ENCODE measurements around the gene KCNJ5. TPM values are rescaled to one million over a fixed set of nuclear protein-coding genes. Genes with fewer than 3 reads are reported as not detected.

Gene KCNJ5
- polyA plus RNA-seq, 2 of the 4 experiments (the other 2 are of a cell fraction): 0.04 TPM; not detected in 1

GRCh38 chr11:128856241-128856640 lies 34.9 kb upstream of the KCNJ5 start:
- Histone ChIP-seq H3K4me2 (no peak overlapping the region), H3K4me3 (no peak overlapping the region), H3K27ac (no peak overlapping the region), H3K4me1 (no peaks in the 10 kb centered on the region), H3K9me3 (no peaks in the 10 kb centered on the region)
- FAIRE-seq (no peak), DNase-seq (ENCODE audit: low read depth in 1 of 2, low spot score in 1 of 2) (no peak), ATAC-seq (no peak)
- ChIA-PET CTCF (interaction anchor here (0.6 to 1.2 kb wide), 3 partner anchors 25 to 699 kb away, joined by 3 to 4 read pairs (median 3); no protein-coding TSS in a partner anchor), POLR2A (no interaction called here)
- 51% methylated on average over 4 of the region's 6 CpGs for WGBS (ENCODE audit: missing lambda C conversion rate)
- TF ChIP-seq PBX3 (IDR thresholded peaks at IDR 0.05) (no peak), HDAC2 (IDR thresholded peaks at IDR 0.05) (no peak), MAZ (IDR thresholded peaks at IDR 0.05; ENCODE audit: borderline replicate concordance, low read depth, low read length) (no peak), HOXB13 (CRISPR knock-in tag; IDR thresholded peaks at IDR 0.05; ENCODE audit: low read depth) (no peak), KDM5A (IDR thresholded peaks at IDR 0.05) (no peak), HEYL (CRISPR knock-in tag; IDR thresholded peaks at IDR 0.05) (no peak), TP53 (CRISPR knock-in tag; IDR thresholded peaks at IDR 0.05) (no peak), ATOH8 (CRISPR knock-in tag; IDR thresholded peaks at IDR 0.05; ENCODE audit: low read depth) (no peak), HMGXB4 (CRISPR knock-in tag; IDR thresholded peaks at IDR 0.05; ENCODE audit: borderline replicate concordance) (no peak), MAX (IDR thresholded peaks at IDR 0.05) (no peak), MAFK (IDR thresholded peaks at IDR 0.05; ENCODE audit: partially characterized antibody) (no peak), EHMT2 (IDR thresholded peaks at IDR 0.05; ENCODE audit: low read depth) (no peak), E2F6 (IDR thresholded peaks at IDR 0.05; ENCODE audit: borderline replicate concordance, low read depth) (no peak), JUNB (IDR thresholded peaks at IDR 0.05) (no peak), HOXA7 (CRISPR knock-in tag; IDR thresholded peaks at IDR 0.05) (no peak)

- POLR2A ChIA-PET: interaction anchor here (0.5 kb wide), 1 partner anchor 9 kb away, joined by 3 read pairs; no protein-coding TSS in a partner anchor
- no peak for ATAC-seq
- no peak overlapping the region for H3K4me3 ChIP-seq
- no peak overlapping the region for H3K4me2 ChIP-seq
- no peak for FAIRE-seq
- CTCF ChIA-PET: interaction anchor here (0.8 to 3.1 kb wide), 6 partner anchors 8 to 699 kb away, joined by 3 to 17 read pairs (median 3); no protein-coding TSS in a partner anchor
- TF ChIP-seq ZNF302 (CRISPR knock-in tag; IDR thresholded peaks at IDR 0.05): no peak
- no peak for TF ChIP-seq NR3C1 (IDR thresholded peaks at IDR 0.05)
- no peak for TF ChIP-seq RNF2 (IDR thresholded peaks at IDR 0.05; ENCODE audit: borderline replicate concordance, low read depth)
- TF ChIP-seq CTCF (IDR thresholded peaks at IDR 0.05): no peak
- no peak for TF ChIP-seq ZFP36 (IDR thresholded peaks at IDR 0.05; ENCODE audit: borderline replicate concordance, partially characterized antibody)
- no peak for TF ChIP-seq HEYL (CRISPR knock-in tag; IDR thresholded peaks at IDR 0.05)
- no peak for TF ChIP-seq E2F6 (IDR thresholded peaks at IDR 0.05; ENCODE audit: borderline replicate concordance, low read depth)
- TF ChIP-seq POLR2AphosphoS2 (conservative IDR thresholded peaks at IDR 0.05; ENCODE audit: low read length): no peak
- TF ChIP-seq ATOH8 (CRISPR knock-in tag; IDR thresholded peaks at IDR 0.05; ENCODE audit: low read depth): no peak
- no peak for TF ChIP-seq EHF (CRISPR knock-in tag; IDR thresholded peaks at IDR 0.05)
- no peak for TF ChIP-seq RARB (CRISPR knock-in tag; IDR thresholded peaks at IDR 0.05)
- TF ChIP-seq ELK1 (IDR thresholded peaks at IDR 0.05; ENCODE audit: low read depth, low read length): no peak
- TF ChIP-seq SMC3 (IDR thresholded peaks at IDR 0.05): no peak
- TF ChIP-seq KDM5A (IDR thresholded peaks at IDR 0.05): no peak
- TF ChIP-seq FOSB (CRISPR knock-in tag; IDR thresholded peaks at IDR 0.05): no peak
- H3K4me1 ChIP-seq: no peaks in the 10 kb centered on the region
- H3K27ac ChIP-seq: no peak overlapping the region
- WGBS (ENCODE audit: missing lambda C conversion rate): 27% methylated on average over 2 of the region's 2 CpGs
- DNase-seq (ENCODE audit: low read depth in 1 of 2, low spot score in 1 of 2): no peak
- H3K9me3 ChIP-seq: no peaks in the 10 kb centered on the region
These were observed 33.8 kb upstream of the KCNJ5 start for GRCh38 chr11:128857341-128857740.

All from A549 (cell line).